Memory B cell (primary cell): ENCODE results near the gene LONP2.

Source experiments
- ATAC-seq: fragments of 150-1000 bp; cut with Tn5 transposase; 2 replicates; pipeline ENCODE4 v1.10.0; 2021; ENCODE audit warnings: low read depth, mild to moderate bottlenecking, moderate library complexity
- DNase-seq, 2 donors: peaks; one replicate each; pipeline ENCODE4 v3.0.0; 2022; ENCODE audit warnings: low spot score in 2 of 2
- H3K27ac Mint-ChIP-seq: one replicate; pipeline ENCODE4 v1.8.0; 2022; ENCODE audit warnings: mild to moderate bottlenecking, moderate library complexity, mixed read lengths
- H3K27me3 Mint-ChIP-seq: one replicate; pipeline ENCODE4 v1.8.0; 2022; ENCODE audit warnings: mixed read lengths
- H3K36me3 Mint-ChIP-seq: one replicate; pipeline ENCODE4 v1.8.0; 2022; ENCODE audit warnings: mild to moderate bottlenecking, mixed read lengths
- H3K4me1 Mint-ChIP-seq: one replicate; pipeline ENCODE4 v1.8.0; 2022; ENCODE audit warnings: mixed read lengths
- H3K4me3 Mint-ChIP-seq: one replicate; pipeline ENCODE4 v1.8.0; 2022; ENCODE audit warnings: mild to moderate bottlenecking, moderate library complexity, mixed read lengths
- H3K9me3 Mint-ChIP-seq: one replicate; pipeline ENCODE4 v1.8.0; 2022; ENCODE audit warnings: mixed read lengths

The LONP2 gene

DNA sequence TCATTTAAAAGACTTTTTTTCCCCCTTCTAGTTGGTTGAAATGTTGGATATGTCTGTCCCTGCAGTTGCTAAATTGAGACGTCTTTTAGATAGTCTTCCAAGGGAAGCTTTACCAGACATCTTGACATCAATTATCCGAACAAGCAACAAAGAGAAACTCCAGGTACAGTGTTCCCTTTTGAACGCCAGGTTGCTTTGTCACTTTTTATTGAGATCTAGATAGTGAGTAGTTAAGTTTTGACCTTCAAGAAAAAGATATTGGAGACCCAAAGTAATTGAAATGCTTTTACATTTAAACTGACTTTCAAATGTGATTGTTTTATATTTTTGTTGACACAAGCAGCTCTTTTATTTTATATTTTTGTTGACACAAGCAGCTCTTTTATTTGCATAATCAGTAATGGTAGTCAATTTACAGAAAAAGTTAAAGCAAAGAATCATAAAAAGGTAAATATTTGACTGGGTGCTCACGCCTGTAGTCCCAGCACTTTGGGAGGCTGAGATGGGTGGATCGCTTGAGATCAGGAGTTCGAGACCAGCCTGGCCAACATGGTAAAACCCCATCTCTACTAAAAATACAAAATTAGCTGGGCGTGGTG is 12.6 kb downstream of the LONP2 start:
- ATAC-seq (no peak), DNase-seq (no peak)
- Mint-ChIP-seq H3K36me3 (peaks cover 42% of the 10 kb centered on the region), H3K4me3 (no peak overlapping the region), H3K9me3 (no peaks in the 10 kb centered on the region), H3K27me3 (no peaks in the 10 kb centered on the region), H3K27ac (no peak overlapping the region), H3K4me1 (no peaks in the 10 kb centered on the region)

- Mint-ChIP-seq H3K9me3 (peaks cover 2% of the 10 kb centered on the region), H3K4me3 (no peak overlapping the region), H3K36me3 (peaks cover 52% of the 10 kb centered on the region), H3K27me3 (no peaks in the 10 kb centered on the region), H3K27ac (no peak overlapping the region), H3K4me1 (peaks cover 2% of the 10 kb centered on the region)
- ATAC-seq (no peak), DNase-seq (no peak)
These were observed 17.5 kb downstream of the LONP2 start for GRCh38 chr16:48261569-48261968.

- no peak for ATAC-seq
- Mint-ChIP-seq H3K27ac (no peak overlapping the region), H3K36me3 (peaks cover 54% of the 10 kb centered on the region), H3K4me3 (no peak overlapping the region), H3K9me3 (peaks cover 2% of the 10 kb centered on the region), H3K27me3 (no peaks in the 10 kb centered on the region), H3K4me1 (peaks cover 4% of the 10 kb centered on the region)
- DNase-seq: no peak
These were observed 18.5 kb downstream of the LONP2 start for GRCh38 chr16:48262631-48263030.

GRCh38 chr16:48269011-48269410 is 24.9 kb downstream of the LONP2 start:
- Mint-ChIP-seq H3K36me3 (peaks cover 21% of the 10 kb centered on the region), H3K27ac (no peak overlapping the region), H3K4me1 (peaks cover 6% of the 10 kb centered on the region), H3K9me3 (no peaks in the 10 kb centered on the region), H3K27me3 (no peaks in the 10 kb centered on the region), H3K4me3 (no peak overlapping the region)
- ATAC-seq (no peak), DNase-seq (no peak)

GRCh38 chr16:48271728-48272127 is 27.6 kb downstream of the LONP2 start:
- H3K9me3 Mint-ChIP-seq: no peaks in the 10 kb centered on the region
- no peaks in the 10 kb centered on the region for H3K27me3 Mint-ChIP-seq
- H3K27ac Mint-ChIP-seq: no peak overlapping the region
- peaks cover 22% of the 10 kb centered on the region for H3K36me3 Mint-ChIP-seq
- no peak for DNase-seq
- H3K4me3 Mint-ChIP-seq: no peak overlapping the region
- H3K4me1 Mint-ChIP-seq: peaks cover 4% of the 10 kb centered on the region
- ATAC-seq: no peak

GRCh38 chr16:48272837-48273421 is 28.8 kb downstream of the LONP2 start:
- Mint-ChIP-seq H3K27me3 (no peaks in the 10 kb centered on the region), H3K4me3 (no peak overlapping the region), H3K4me1 (no peaks in the 10 kb centered on the region), H3K9me3 (no peaks in the 10 kb centered on the region), H3K27ac (no peak overlapping the region), H3K36me3 (peaks cover 28% of the 10 kb centered on the region)
- ATAC-seq (no peak), DNase-seq (no peak)

DNA sequence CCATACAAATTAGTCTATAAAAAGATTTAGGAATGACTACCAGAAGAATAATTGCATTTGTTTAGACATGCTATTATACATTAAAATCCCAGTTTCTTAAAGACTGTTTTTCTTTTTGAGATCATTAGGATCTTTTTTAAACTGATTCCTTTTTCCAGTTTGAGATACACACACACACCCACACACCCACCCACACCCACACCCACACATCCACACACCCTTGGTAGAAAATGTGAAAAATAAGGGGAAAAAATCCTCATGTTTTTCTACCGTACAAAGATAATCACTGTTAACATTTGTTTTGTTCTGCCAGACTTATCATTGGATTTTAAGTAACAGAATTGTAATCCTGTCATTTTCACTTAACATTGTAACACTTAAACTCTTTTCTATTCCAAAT is 30.4 kb downstream of the LONP2 start:
- Mint-ChIP-seq H3K4me3 (no peak overlapping the region), H3K27me3 (no peaks in the 10 kb centered on the region), H3K9me3 (no peaks in the 10 kb centered on the region), H3K4me1 (no peaks in the 10 kb centered on the region), H3K36me3 (peaks cover 36% of the 10 kb centered on the region), H3K27ac (peak overlapping the region; percentile 46)
- DNase-seq: no peak
- ATAC-seq: no peak

DNA sequence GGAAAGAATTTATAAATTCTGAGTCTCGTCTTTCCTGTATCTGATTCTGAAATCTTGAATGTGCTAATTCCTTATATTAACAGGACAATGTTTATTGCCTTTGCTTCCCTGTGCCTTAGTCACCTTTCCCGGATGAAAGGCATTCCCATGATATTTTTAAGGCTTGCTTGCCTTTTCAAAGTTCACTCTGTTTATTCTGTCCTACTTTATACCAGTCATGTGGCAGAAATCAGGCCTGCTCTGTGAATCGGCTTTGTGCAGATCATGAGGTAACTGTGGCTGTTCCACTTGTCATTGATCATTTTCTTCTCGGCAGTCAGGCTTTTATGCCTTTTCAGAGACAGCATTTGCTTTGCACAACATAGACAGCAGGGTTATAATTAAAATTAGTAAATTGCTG is 32.0 kb downstream of the LONP2 start:
- Mint-ChIP-seq H3K4me1 (no peaks in the 10 kb centered on the region), H3K9me3 (no peaks in the 10 kb centered on the region), H3K4me3 (no peak overlapping the region), H3K27me3 (no peaks in the 10 kb centered on the region), H3K27ac (no peak overlapping the region), H3K36me3 (peaks cover 40% of the 10 kb centered on the region)
- ATAC-seq: no peak
- no peak for DNase-seq

DNA sequence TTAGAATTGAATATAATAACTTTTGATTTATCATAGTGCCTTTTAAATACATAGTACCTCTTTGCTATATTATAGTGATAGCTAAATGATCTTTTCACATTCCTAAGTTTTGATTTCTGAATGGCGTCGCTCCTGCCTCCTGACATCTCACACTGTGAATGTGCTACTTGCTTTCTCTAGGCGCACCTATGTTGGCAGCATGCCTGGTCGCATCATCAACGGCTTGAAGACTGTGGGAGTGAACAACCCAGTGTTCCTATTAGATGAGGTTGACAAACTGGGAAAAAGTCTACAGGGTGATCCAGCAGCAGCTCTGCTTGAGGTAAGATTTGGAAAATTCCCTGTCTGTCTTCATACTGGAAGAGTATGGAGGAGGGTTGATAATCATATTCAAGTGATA is 33.1 kb downstream of the LONP2 start:
- Mint-ChIP-seq H3K4me1 (no peaks in the 10 kb centered on the region), H3K4me3 (no peak overlapping the region)
- no peak for ATAC-seq

DNA sequence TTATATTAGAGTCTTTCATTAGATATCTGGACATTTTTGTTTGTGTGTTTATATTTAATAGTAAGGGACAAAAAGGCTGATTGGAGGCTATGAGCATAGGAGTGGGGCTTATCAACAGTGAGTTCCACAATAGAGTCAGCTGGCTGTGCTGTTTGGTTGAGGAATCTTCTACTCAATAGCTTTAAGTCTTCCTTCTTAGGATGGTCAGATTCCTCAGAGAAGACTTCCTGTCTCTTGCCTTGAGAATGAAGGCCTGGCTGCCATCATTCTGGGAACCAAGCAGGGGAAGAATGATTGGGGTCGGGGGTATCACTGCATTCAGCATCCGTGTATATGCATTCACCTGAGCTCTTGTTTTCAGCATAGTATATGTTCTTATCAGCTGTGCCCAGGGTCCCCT is 35.1 kb downstream of the LONP2 start:
- Mint-ChIP-seq H3K4me1 (no peaks in the 10 kb centered on the region), H3K4me3 (no peak overlapping the region), H3K27ac (no peak overlapping the region), H3K36me3 (peaks cover 41% of the 10 kb centered on the region), H3K9me3 (no peaks in the 10 kb centered on the region), H3K27me3 (no peaks in the 10 kb centered on the region)
- DNase-seq (no peak), ATAC-seq (no peak)

More for the DNA sequence above, 33.1 kb downstream of the LONP2 start:
- Mint-ChIP-seq H3K9me3 (no peaks in the 10 kb centered on the region), H3K36me3 (peaks cover 38% of the 10 kb centered on the region), H3K27ac (no peak overlapping the region), H3K27me3 (no peaks in the 10 kb centered on the region)
- no peak for DNase-seq

- DNase-seq (no peak), ATAC-seq (no peak)
- Mint-ChIP-seq H3K4me1 (no peaks in the 10 kb centered on the region), H3K4me3 (no peak overlapping the region), H3K27me3 (no peaks in the 10 kb centered on the region), H3K27ac (no peak overlapping the region), H3K36me3 (peaks cover 46% of the 10 kb centered on the region), H3K9me3 (peaks cover 5% of the 10 kb centered on the region)
These were observed 36.4 kb downstream of the LONP2 start for GRCh38 chr16:48280546-48280945.

GRCh38 chr16:48282636-48283263 is 38.6 kb downstream of the LONP2 start:
- peaks cover 55% of the 10 kb centered on the region for H3K36me3 Mint-ChIP-seq
- H3K27ac Mint-ChIP-seq: no peak overlapping the region
- DNase-seq (no peak), ATAC-seq (no peak)
- H3K27me3 Mint-ChIP-seq: no peaks in the 10 kb centered on the region
- H3K9me3 Mint-ChIP-seq: peaks cover 9% of the 10 kb centered on the region
- no peak overlapping the region for H3K4me3 Mint-ChIP-seq
- H3K4me1 Mint-ChIP-seq: no peaks in the 10 kb centered on the region

- Mint-ChIP-seq H3K9me3 (peaks cover 9% of the 10 kb centered on the region), H3K27ac (no peak overlapping the region), H3K4me3 (no peak overlapping the region), H3K27me3 (no peaks in the 10 kb centered on the region), H3K36me3 (peaks cover 47% of the 10 kb centered on the region), H3K4me1 (peaks cover 2% of the 10 kb centered on the region)
- ATAC-seq (no peak), DNase-seq (no peak)
These were observed 40.8 kb downstream of the LONP2 start for GRCh38 chr16:48284772-48285409.

DNA sequence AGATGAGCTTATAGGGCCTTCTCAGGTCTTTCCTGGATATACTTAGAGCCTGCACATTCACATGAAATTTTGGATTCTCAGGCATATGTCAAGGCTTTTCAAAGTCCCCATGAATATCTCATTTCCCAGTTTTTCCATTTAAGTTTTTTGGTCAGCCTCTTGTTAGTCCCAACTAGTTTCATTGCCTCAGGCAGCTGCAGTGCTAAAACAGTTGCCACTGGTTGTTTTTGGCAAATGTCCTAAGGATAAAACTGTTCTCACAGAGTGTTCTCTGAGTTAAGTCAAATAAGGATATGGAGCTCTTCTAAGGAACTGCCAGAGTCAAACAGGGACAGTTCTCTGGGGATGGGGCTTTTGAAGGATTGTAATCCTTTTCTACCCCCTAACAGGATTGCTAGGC is 43.1 kb downstream of the LONP2 start:
- peaks cover 2% of the 10 kb centered on the region for H3K4me1 Mint-ChIP-seq
- ATAC-seq (no peak), DNase-seq (no peak)

More for the DNA sequence above, 43.1 kb downstream of the LONP2 start:
- Mint-ChIP-seq H3K36me3 (peaks cover 57% of the 10 kb centered on the region), H3K27ac (no peak overlapping the region), H3K27me3 (no peaks in the 10 kb centered on the region), H3K4me3 (no peak overlapping the region), H3K9me3 (peaks cover 9% of the 10 kb centered on the region)
